CD4-positive, alpha-beta T cell (primary cell): ENCODE measurements around the gene TMEM132E. TPM values are rescaled to one million over a fixed set of nuclear protein-coding genes. Genes with fewer than 3 reads are reported as not detected.

Experiments
- ATAC-seq: fragments of 200-7000 bp; cut with Tn5 transposase; one replicate; pipeline ENCODE4 v1.10.0; 2022; ENCODE audit warnings: mild to moderate bottlenecking; ENCODE audit not compliant: poor library complexity
- CTCF ChIA-PET: fragments of 350-600 bp; sonication (Branson Sonifier 250); formaldehyde crosslinking; loops from one replicate; lab custom pipeline; 2021; ENCODE audit warnings: antibody characterized with exemption, inconsistent platforms; lab: Charles Lee
- POLR2A ChIA-PET: fragments of 350-600 bp; sonication (Branson Sonifier 250); formaldehyde crosslinking; loops from one replicate; lab custom pipeline; 2021; ENCODE audit warnings: antibody characterized with exemption, inconsistent platforms; lab: Charles Lee
- DNase-seq, 14 experiments: peaks; one replicate each; pipeline ENCODE4 v3.0.0-alpha.2; 2013 to 2020; ENCODE audit warnings: mixed read lengths in 2 of 14
- H3K27ac ChIP-seq, 2 donors: one replicate each; pipeline versions ENCODE4 v1.5.1 to v1.7.0; 2013; ENCODE audit warnings: low read length in 2 of 2, low read depth in 1 of 2, mild to moderate bottlenecking in 1 of 2
- H3K27me3 ChIP-seq, 2 experiments: 1 replicate in 1 of 2; 2 replicates in 1 of 2; pipeline versions ENCODE4 v1.6.1 to v1.7.0; 2013; ENCODE audit warnings: low read length in 2 of 2, control low read depth in 1 of 2, mild to moderate bottlenecking in 1 of 2, moderate library complexity in 1 of 2; ENCODE audit not compliant: insufficient read depth in 2 of 2, control insufficient read depth in 1 of 2
- H3K36me3 ChIP-seq: one replicate; pipeline ENCODE4 v1.6.1; 2013; ENCODE audit warnings: low read length, control low read depth; ENCODE audit not compliant: insufficient read depth
- H3K4me1 ChIP-seq: one replicate; pipeline ENCODE4 v1.6.1; 2013; ENCODE audit warnings: low read length, control low read depth; ENCODE audit not compliant: insufficient read depth
- H3K4me3 ChIP-seq: one replicate; pipeline ENCODE4 v1.5.1; 2013; ENCODE audit warnings: mild to moderate bottlenecking, low read length, moderate library complexity
- H3K9me3 ChIP-seq, 2 experiments: 1 replicate in 1 of 2; 2 replicates in 1 of 2; pipeline versions ENCODE4 v1.6.1 to v1.7.0; 2013; ENCODE audit warnings: low read length in 2 of 2, mild to moderate bottlenecking in 2 of 2, control low read depth in 1 of 2, moderate library complexity in 1 of 2; ENCODE audit not compliant: control insufficient read depth in 1 of 2, insufficient read depth in 1 of 2
- H3K27ac Mint-ChIP-seq: one replicate; pipeline ENCODE4 v1.8.0; 2020; ENCODE audit warnings: mixed read lengths
- H3K27me3 Mint-ChIP-seq: one replicate; pipeline ENCODE4 v1.8.0; 2021; ENCODE audit warnings: mixed read lengths
- H3K36me3 Mint-ChIP-seq: one replicate; pipeline ENCODE4 v1.8.0; 2021; ENCODE audit warnings: low read depth, mixed read lengths
- H3K4me1 Mint-ChIP-seq: one replicate; pipeline ENCODE4 v1.8.0; 2021; ENCODE audit warnings: low read depth, mixed read lengths
- H3K4me3 Mint-ChIP-seq: one replicate; pipeline ENCODE4 v1.8.0; 2020; ENCODE audit warnings: mild to moderate bottlenecking, mixed read lengths
- H3K9me3 Mint-ChIP-seq: one replicate; pipeline ENCODE4 v1.8.0; 2020; ENCODE audit warnings: mixed read lengths
- CTCF ChIP-seq: fragments of 200-600 bp; IDR thresholded peaks from one replicate; pipeline ENCODE4 v1.8.0; 2022; ENCODE audit warnings: antibody characterized with exemption, mild to moderate bottlenecking
- intact Hi-C, 2 experiments: fragments of 100-400 bp; cut with DNase I in 1 of 2; cut with micrococcal nuclease in 1 of 2; formaldehyde crosslinking; loops; one replicate each; pipeline versions ENCODE4 v1.15.1 to v1.9.0; 2023 to 2025; cut with DNase I, micrococcal nuclease
- total RNA-seq, 174 experiments: library from RNA in 2 of 174; stranded (reverse) in 2 of 174; gene quantifications; one replicate each; pipeline ENCODE4 v1.2.3 and lab custom pipeline; 2021 to 2026

Gene TMEM132E
- total RNA-seq, 2 experiments from 2014 or later, result 0.05 TPM; not detected in 1

- H3K9me3 ChIP-seq, result no peaks in the 10 kb centered on the region
- peak; percentile 77 for TF ChIP-seq CTCF
- peaks cover 6% of the 10 kb centered on the region for H3K4me1 Mint-ChIP-seq
- H3K9me3 Mint-ChIP-seq, result no peaks in the 10 kb centered on the region
- H3K4me3 Mint-ChIP-seq, result peak overlapping the region; percentile 87
- H3K36me3 Mint-ChIP-seq, result no peaks in the 10 kb centered on the region
- ChIA-PET POLR2A (interaction anchor here (0.5 to 1.5 kb wide), 5 partner anchors 10 to 88 kb away, joined by 3 to 4 read pairs (median 3); no protein-coding TSS in a partner anchor), CTCF (interaction anchor here (0.6 to 1.5 kb wide), 6 partner anchors 9 to 478 kb away, joined by 3 to 8 read pairs (median 3); partner anchors contain the start of gene LIG3)
- H3K36me3 ChIP-seq, result no peaks in the 10 kb centered on the region
- peak; percentile 70 to 90 (median 78) for DNase-seq
- peaks cover 18% of the 10 kb centered on the region for H3K4me1 ChIP-seq
- peak; percentile 97 for ATAC-seq
- no peaks in the 10 kb centered on the region for H3K27me3 ChIP-seq
- H3K27ac ChIP-seq, result no peak overlapping the region
- intact Hi-C loops, result loop anchor here (1.0 to 5.0 kb wide), 6 partner anchors 51 to 479 kb away; partner anchors contain the start of gene RAD51D (in 1 of the 2)
- H3K4me3 ChIP-seq, result peak overlapping the region; percentile 66
- peak overlapping the region; percentile 14 for H3K27ac Mint-ChIP-seq
- peaks cover 12% of the 10 kb centered on the region for H3K27me3 Mint-ChIP-seq
Measured at GRCh38 chr17:34637548-34638525, 58.5 kb downstream of the TMEM132E start.

- Histone ChIP-seq H3K36me3 (no peaks in the 10 kb centered on the region), H3K4me1 (peaks cover 18% of the 10 kb centered on the region), H3K9me3 (no peaks in the 10 kb centered on the region), H3K4me3 (no peak overlapping the region), H3K27me3 (peaks cover 0 to under 1% of the 10 kb centered on the region in 2 experiments), H3K27ac (no peak overlapping the region)
- no peak for DNase-seq
- intact Hi-C loops, result loop anchor here (1.0 to 5.0 kb wide), 6 partner anchors 51 to 479 kb away; partner anchors contain the start of gene RAD51D (in 1 of the 2)
- H3K4me3 Mint-ChIP-seq, result peak overlapping the region; percentile 87
- no peak for ATAC-seq
- TF ChIP-seq CTCF, result no peak
- no peaks in the 10 kb centered on the region for H3K36me3 Mint-ChIP-seq
- no peaks in the 10 kb centered on the region for H3K9me3 Mint-ChIP-seq
- peaks cover 14% of the 10 kb centered on the region for H3K27me3 Mint-ChIP-seq
- peak overlapping the region; percentile 14 for H3K27ac Mint-ChIP-seq
- ChIA-PET POLR2A (interaction anchor here (1.4 to 1.5 kb wide), 2 partner anchors 11 to 15 kb away, joined by 3 read pairs; no protein-coding TSS in a partner anchor), CTCF (interaction anchor here (1.0 to 1.5 kb wide), 3 partner anchors 9 to 416 kb away, joined by 3 to 8 read pairs (median 4); partner anchors contain the start of gene LIG3)
- H3K4me1 Mint-ChIP-seq, result peaks cover 6% of the 10 kb centered on the region
Measured at GRCh38 chr17:34638526-34639260, 59.3 kb downstream of the TMEM132E start.
